DMS79 (cell line): ENCODE data around the gene PROKR2.

Experiments used
- DNase-seq: peaks from one replicate; lab custom pipeline; 2025; lab: John Stamatoyannopoulos, UW

The PROKR2 gene

GRCh38 chr20:5282561-5282960, 34.2 kb downstream of the PROKR2 start:
- no peak for DNase-seq

GRCh38 chr20:5279661-5280060, 37.1 kb downstream of the PROKR2 start:
- DNase-seq: no peak

GRCh38 chr20:5272268-5272667, 44.5 kb downstream of the PROKR2 start:
- DNase-seq: no peak

- no peak for DNase-seq
Observed at GRCh38 chr20:5270603-5271002, 46.2 kb downstream of the PROKR2 start.

DNA sequence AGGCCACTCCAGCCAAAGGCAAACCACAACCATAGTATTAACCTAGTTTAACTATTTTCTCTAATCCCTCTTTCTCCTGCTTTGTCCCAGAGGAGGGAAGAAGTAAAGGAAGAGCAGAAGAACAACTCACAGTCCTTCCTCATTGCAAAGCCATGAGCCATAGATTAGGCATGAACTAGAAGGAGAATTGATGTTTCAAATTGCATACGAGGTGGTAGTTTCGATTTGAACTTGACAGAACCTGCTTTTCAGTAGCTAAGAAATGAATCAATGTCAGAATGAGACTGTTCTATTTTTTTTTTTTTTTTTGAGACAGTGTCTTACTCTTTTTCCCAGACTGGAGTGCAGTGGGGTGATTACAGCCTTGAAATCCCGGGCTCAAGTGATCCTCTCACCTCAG, 48.3 kb downstream of the PROKR2 start:
- DNase-seq: no peak

- no peak for DNase-seq
Observed at GRCh38 chr20:5267092-5267491, 49.7 kb downstream of the PROKR2 start.
